ENCODE data around the gene OR6S1.
"Not testable (repeated sequence)": the region's sequence is repeated elsewhere in the genome, so short reads cannot be mapped to it uniquely, and the experiment has no call there.

Gene OR6S1

DNA sequence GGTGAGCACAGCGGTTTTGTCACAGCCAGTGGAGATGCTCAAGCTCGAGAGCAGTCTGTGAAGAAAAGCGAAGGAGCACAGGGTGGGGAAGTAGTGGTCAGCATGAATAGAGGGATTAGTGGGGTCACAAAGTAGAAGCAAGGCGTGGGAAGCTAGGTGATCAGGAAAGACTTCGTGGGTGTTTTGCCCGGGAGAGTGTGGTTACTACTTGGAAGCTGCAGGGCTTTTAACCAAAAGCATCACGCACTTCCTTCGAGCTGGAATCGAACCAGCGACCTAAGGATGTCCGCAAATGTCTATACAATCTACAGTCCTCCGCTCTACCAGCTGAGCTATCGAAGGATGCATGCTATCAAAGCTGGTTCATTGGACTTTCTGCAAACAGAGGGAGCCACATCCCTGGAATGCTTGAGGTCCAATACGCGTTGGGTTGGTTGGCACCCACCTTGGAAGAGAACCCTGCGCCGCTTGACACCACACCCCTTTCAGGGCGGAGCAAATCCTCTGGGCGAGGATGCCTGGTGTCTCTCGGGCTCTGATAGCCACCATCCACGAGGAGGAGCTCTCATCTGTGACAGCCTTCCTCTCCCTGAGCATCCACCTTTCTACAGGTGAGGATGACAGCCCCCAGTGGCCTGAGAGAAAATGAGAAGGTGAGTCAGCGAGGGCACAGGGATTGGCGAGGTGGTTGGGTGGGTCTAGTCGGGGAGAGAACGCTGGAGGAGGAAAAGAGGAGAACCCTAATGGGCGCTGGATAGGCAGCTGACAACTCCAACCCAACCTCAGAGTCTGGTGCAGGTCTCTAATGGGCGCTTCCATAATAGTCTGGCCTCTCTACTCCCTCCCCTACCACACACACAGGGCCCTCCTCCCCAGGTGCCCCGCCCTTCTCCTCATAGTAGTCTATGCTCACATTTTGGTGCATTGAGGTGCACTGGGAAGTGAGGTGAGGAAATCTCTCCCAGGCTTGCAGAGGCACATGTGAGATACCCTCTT, 16.0 kb upstream of the OR6S1 start:
- TF ChIP-seq, protein P1, sequence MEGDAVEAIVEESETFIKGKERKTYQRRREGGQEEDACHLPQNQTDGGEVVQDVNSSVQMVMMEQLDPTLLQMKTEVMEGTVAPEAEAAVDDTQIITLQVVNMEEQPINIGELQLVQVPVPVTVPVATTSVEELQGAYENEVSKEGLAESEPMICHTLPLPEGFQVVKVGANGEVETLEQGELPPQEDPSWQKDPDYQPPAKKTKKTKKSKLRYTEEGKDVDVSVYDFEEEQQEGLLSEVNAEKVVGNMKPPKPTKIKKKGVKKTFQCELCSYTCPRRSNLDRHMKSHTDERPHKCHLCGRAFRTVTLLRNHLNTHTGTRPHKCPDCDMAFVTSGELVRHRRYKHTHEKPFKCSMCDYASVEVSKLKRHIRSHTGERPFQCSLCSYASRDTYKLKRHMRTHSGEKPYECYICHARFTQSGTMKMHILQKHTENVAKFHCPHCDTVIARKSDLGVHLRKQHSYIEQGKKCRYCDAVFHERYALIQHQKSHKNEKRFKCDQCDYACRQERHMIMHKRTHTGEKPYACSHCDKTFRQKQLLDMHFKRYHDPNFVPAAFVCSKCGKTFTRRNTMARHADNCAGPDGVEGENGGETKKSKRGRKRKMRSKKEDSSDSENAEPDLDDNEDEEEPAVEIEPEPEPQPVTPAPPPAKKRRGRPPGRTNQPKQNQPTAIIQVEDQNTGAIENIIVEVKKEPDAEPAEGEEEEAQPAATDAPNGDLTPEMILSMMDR (conservative IDR thresholded peaks at IDR 0.05; ENCODE audit: low read depth, low read length), result no peak
- DNase-seq (ENCODE audit: low read depth), result no peak
- H3K4me3 ChIP-seq (ENCODE audit: low read length), result no peak overlapping the region

DNA sequence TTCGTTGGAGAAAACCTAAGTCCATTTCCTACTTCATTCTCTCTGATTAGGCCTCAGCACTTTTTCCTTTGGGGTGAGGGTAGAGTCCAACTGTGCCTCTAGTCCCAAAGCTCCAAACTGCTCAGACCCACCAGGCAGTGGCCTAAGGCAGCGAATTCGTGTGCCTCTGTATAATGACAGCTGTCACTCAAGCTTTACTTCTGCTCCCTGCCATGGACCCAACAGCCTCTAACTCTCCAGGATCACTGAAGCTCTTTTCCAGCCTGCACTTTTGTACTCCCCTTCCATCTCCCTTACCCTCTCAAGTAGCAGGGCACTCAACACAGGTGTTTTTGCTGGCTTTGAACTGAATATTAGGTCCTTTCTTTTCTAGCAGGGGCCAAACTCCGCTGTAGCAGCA, 14.8 kb upstream of the OR6S1 start:
- TF ChIP-seq, protein P1 (conservative IDR thresholded peaks at IDR 0.05; ENCODE audit: low read depth, low read length), result no peak
- DNase-seq (ENCODE audit: low read depth), result no peak
- no peak overlapping the region for H3K4me3 ChIP-seq (ENCODE audit: low read length)

DNA sequence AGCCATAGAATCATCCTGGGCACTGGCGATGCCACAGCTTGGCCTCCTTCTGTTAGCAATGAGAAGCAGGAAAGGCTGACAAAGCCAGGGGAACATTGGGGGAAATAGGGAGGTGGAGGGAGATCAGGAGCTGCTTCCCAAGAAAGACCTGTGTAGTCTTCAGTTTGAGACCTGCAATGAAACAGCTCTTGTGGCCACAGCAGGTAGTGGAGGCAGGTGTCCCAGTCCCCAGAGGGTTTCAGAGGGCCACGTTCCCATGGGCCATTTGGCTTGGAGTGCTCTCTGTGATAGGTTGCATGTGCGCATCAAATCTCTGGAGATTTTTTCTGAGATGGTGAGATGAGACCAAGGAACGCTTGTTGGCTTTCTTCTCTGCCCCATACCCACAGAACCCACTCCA, 14.4 kb upstream of the OR6S1 start:
- no peak overlapping the region for H3K4me3 ChIP-seq (ENCODE audit: low read length)
- no peak for DNase-seq (ENCODE audit: low read depth)
- TF ChIP-seq, protein P1 (conservative IDR thresholded peaks at IDR 0.05; ENCODE audit: low read depth, low read length), result no peak

DNA sequence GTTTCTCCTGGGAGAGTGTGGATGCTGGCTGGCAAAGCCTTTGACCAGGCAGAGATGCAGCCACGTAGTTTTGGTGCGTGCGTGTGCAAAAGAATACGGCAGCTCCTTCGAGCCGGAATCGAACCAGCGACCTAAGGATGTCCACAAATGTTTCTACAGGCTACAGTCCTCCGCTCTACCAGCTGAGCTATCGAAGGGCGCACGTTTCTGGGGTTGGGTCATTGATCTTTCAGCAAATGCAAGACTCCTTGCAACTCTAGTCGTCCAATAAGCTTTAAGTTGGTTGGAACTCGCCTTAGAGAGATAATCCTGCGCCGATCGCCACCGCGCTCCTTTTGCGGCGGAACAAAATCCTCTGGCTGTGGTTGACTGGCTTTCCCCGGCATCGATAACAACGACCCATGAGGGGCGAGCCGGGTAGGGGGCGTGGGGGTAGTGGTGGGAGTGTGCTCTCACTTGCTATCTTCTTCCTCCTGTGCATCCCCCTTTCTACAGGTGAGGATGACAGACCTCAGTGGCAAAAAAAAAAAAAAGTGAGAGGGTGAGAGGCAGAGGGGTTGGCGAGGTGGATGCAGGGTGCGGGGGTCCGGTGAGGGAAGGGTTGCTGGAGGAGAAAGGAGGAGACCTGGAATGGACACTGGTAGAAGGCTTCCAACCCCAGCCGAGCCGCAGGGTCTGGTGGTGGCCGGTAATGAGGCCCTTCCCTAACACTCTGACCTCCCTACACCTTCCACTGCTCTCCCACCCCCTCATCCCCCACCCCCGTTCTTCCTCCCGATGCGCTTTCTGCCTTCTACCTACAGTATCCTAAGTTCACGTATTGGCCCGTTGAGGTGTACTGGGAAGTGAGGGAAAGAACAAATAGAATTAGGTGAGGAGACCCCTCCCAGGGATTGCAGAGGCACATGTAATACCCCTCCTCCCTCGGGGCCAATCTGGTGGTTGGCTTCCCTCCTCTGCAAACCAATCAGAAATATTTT, 11.8 kb upstream of the OR6S1 start:
- no peak for DNase-seq (ENCODE audit: low read depth)
- peak overlapping the region; percentile 4 for H3K4me3 ChIP-seq (ENCODE audit: low read length)
- TF ChIP-seq, protein P1 (conservative IDR thresholded peaks at IDR 0.05; ENCODE audit: low read depth, low read length), result no peak

DNA sequence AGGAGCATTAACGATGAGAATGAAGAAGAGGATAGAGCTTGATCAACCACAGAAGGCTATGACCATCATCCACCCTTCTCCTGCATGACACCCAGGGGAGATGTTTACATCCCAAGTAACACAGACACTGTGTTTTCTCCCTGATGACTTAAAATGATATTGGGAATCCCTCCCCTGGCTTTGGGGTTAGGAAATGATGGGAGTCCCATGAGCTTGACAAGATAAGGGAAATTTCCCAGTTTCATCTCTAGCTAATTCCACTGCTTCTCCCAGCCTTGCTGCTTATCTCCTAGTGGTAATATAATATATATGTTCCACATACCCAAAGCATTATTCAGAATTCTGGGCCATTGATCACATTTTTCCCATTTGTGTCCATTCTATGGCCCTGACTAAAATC, 4.0 kb upstream of the OR6S1 start:
- no peak for DNase-seq (ENCODE audit: low read depth)
- no peak overlapping the region for H3K4me3 ChIP-seq (ENCODE audit: low read length)
- TF ChIP-seq, protein P1 (conservative IDR thresholded peaks at IDR 0.05; ENCODE audit: low read depth, low read length), result no peak

DNA sequence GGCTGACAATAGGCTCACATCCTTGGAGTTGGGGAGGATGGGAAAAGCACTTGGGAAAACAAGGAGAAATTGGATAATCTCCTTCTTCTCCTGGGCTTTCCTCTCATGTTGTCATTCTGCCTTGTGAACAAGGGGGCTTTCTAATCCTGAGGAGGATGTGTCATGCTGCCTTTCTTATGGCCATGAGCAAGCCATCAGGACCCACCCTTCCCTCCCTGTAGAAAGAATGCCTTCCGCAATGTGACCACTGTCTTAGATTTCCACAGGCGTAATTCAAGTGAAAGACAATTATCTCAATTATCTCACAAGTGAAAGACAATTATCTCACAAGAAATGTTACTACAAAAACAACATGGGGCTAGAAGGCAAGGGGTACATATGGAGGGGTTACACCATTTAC, 3.0 kb upstream of the OR6S1 start:
- H3K4me3 ChIP-seq (ENCODE audit: low read length), result no peak overlapping the region
- no peak for DNase-seq (ENCODE audit: low read depth)
- TF ChIP-seq, protein P1 (conservative IDR thresholded peaks at IDR 0.05; ENCODE audit: low read depth, low read length), result no peak

DNA sequence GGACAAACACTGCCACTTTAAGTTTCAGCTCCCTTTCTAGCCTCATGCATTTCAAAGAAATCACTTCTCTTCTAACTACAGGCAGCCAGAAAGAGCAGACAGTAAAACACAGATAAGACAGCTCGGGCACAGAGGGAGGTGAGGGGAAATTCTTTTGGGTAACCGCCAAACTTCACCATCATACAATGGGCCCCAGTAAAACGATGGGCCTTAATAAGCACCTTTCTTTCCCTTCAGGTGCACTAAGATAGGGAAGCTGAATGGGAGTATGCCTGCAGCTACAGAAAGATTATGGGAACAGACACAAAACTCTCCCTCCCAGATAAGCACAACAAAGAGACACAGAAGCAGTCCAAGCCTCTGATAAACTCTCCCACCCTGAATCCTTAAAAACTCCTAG, 1.3 kb upstream of the OR6S1 start:
- not testable (repeated sequence) for H3K4me3 ChIP-seq (ENCODE audit: low read length); DNase-seq (ENCODE audit: low read depth)

Data from retinal pigment epithelial cell (primary cell).